Activated CD4-positive, alpha-beta T cell treated with anti-CD3 and anti-CD28 coated beads for 48 hours (primary cell): ENCODE results near the gene DGCR8.

ENCODE experiments used
- DNase-seq: peaks from one replicate; pipeline ENCODE4 v3.0.0-alpha.2; 2020

Gene DGCR8

DNA sequence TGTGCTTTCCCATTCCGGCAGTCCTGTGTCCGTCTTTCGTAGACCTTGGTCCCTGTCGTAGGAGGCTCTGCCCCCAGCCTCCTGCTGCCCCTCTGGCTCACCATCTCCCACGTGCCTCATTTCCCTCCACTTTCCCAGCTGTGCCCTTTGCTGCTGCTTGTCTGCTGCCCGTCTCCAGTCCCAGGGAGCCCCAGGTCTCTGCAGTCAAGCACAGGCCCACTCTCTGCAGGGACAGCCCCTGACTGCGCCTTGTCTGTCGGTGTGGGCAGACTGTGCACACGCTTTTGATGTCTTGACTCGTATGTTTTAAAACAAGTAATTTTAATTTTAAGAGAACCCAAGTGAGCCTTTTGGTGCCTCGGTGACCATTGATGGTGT, 12.4 kb downstream of the DGCR8 start:
- no peak for DNase-seq

DNA sequence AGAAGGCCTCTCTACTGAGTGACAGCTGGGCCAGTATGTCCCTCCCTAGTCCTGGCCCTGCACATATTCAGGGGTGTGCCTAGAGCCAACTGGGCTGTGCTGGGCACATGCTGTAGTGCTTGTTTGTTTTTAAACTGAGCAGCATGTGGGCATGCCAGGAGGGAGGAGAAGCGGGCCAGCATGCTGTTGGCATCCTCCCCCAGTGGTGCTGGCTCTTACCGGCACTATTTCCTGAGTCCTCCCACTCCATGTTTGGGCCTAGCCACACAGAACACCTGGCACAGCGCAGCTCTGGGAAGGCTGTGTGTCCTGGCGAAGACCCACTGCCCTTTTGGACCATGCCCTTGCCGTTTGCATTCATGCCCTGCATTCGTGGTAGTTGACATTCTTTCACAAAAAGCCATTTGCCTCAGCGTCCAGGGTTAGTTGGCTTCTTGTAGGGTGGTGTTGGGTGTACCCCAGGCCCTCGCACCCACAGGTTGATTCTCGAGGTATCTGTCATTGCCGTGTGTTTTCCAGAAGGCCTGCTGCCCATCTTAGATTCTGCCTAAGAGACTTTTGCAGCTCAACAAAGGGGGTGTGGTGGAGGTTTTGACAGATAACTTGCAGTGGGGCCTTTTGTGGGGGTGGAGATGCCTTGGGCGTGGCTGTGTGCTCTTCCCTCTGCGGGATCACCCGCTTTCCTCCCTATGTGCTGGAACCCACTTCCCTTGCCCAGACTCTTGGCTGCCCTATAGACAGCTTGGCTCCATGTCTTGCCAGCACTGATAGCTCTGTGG, 13.6 kb downstream of the DGCR8 start:
- no peak for DNase-seq

DNA sequence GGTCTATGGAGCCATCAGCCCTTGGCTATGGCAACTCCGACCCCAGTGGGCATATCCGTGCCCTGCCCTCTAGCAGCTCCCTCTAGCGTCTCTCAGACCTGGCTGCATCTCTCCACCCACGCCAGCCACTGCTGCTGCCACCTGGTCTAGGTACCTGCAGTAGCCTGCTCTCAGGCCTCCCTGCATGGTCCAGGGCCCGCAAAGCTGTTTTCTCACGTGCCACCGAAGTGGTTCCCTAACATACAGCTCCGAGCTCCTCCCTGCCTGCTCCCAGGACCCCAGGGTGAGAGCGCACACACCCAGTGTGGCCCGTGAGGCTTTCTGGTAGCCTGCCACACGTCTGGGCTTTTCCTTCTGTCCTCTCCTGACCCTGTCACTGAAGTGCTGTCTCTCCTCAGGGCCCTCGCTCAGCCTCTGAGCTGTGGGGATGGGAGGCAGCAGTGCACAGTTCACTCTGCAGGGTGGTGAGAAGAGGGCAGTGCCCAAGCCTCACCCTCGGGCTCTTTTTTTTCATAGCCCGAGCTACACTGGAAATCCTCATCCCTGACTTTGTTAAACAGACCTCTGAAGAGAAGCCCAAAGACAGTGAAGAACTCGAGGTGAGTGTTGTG, 14.3 kb downstream of the DGCR8 start:
- DNase-seq, result no peak

DNA sequence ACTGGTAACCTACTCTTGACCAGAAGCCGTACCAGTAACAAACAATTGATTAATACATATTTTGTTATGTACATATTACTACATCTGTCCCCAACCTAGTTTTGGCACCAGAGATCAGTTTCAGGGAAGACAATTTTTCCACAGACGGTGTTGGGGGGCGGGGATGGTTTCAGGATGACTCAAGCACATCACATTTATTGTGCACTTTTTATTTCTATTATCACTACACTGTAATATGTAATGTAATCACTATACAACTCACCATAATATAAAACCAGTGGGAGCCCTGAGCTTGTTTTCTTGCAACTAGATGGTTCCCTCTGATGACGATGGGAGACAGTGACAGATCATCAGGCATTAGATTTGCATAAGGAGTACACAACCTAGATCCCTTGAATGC, 15.5 kb downstream of the DGCR8 start:
- peak; percentile 44 for DNase-seq

DNA sequence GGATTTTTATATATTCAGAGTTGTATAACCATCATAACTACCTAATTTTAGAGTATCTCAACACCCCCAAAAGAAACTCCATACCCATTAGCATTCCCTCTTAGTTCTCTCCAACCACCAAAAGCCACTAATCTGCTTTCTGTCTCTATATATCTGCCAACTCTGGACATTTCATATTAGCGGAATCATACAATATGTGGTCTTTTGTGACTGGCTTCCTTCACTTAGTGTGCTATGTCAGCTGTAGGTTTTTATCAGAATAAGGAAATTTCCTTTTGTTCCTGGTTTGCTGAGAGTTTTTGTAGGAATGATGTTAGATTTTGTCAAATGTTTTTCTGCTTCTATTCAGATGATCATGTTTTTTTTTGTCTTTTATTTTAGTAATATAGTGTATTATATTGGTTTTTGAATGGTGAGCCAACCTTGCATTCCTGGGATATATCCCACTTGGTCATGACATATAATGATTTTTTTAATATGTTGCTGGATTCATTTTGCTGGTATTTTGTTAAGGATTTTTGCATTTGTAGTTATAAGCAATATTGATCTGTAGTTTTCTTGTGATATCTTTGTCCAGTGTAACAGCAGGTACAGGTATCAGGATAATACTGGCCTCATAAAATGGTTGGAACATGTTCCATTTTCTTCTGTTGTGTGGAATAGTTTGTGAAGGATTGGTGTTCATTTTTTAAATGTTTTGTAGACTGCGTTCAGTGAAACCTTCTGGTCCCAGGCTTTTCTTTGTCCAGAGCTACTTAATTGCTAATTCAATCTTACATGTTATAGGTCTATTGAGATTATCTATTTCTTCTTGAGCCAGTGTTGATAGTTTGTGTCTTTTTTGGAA, 16.8 kb downstream of the DGCR8 start:
- DNase-seq, result no peak

DNA sequence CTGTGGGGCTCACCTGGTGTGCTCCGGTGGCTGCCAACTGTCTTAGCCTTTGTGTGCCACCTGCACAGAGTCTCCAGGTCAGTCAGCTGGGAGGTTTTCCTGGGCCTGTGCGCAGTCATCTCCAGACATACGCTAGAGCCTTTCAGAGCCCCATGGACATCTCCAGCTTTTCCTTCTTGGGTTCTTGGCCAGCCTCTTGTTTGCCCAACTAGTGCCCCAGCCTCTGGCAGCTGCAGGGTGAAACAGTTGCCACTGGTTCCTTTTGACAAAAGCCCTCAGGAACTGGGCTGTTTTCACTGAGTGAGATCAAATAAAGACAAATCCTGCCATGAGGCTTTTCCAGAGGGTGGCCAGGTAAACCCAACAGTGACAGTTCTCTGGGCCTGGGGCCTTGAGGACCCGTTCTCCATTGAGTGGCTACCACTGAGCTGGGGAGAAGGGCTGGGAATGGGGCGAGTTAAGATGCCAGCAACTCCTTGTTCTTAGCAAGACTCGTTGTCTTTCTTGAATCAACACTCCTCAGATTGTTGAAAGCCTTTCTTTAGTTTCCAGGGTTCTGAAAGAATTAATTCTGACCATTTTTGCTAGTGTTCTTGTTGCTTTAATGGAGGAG, 19.2 kb downstream of the DGCR8 start:
- DNase-seq, result no peak

DNA sequence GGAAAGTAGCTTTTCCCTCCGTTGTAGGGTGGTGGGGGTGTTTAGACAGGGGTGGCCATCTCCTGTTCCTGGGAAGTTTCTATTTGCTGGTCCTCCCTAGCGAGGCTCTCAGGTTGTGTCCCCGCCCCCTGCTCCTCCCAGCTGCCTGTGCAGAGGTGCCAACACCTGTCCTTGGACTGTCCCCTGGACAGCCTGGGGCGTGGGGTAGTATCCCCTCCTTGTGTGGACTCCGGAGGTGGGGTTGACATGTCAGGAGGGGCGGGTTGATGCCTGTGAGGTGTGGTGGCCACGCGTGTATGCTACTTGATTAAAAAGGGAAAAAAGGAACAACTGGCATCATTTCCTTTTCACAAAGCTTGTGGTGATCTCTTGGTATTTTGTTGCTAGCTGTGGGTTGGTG, 21.6 kb downstream of the DGCR8 start:
- DNase-seq, result no peak

DNA sequence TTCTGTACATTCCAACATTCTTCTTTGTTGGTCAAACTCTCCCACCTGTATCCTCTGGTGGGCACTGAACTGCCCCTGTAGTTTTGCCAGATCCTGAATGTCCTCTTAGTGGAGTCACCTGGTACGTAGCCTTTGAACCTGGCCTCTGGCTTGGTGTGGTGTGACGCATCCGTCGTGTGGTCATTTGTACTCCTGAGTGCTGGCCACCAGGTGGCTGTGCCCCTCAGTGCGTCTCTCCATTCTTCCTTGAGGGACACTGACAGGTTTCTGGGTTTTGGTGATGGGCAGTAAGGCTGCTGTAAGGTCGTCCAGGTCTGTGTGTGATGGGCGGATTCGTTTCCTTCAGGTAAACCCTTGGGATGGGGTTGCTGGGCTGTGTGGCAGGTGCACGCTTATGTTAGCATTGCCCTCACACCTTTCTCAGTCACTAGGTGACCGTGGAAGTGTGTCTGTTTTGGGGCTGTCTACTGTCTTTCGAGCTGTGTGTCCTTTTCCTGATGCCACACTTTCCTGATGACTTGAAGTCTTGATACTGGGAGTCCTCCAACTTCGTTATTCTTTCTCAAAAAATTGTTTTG, 22.3 kb downstream of the DGCR8 start:
- no peak for DNase-seq

DNA sequence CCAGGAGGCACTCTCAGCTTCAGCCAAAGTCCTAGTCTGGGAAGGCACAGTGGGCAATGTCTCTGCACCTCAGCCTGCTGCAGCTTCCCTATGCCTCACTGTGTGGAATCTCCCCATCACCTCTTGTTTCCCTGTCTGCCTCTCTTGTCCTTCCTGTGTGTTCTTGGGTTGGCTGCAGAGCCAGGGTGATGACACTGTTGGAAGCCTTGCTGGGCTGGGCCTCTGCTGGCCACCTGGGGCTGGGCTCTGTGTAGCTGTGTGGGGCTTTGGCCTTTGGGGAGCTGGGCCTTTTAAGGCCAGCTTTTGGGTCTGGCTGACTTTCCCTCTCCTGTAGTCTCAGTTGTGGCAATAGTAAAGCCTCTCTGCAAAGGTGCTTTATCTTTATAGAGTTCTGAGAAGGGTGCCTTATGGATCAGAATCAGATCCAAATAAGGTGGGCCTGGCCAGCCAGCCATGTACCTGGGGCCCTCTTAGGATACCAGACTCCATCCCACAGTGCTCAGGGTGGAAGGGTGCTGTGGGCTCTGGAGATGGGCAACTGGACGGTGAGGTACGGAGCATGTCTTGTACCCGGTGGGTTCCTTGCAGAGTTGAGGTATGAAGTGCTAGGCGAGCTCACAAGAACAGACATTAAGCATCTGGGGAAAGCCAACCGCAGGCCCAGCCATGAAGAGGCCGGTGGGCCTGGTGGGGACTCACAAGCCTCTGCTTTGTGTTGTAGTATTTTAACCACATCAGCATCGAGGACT, 25.6 kb downstream of the DGCR8 start:
- no peak for DNase-seq

DNA sequence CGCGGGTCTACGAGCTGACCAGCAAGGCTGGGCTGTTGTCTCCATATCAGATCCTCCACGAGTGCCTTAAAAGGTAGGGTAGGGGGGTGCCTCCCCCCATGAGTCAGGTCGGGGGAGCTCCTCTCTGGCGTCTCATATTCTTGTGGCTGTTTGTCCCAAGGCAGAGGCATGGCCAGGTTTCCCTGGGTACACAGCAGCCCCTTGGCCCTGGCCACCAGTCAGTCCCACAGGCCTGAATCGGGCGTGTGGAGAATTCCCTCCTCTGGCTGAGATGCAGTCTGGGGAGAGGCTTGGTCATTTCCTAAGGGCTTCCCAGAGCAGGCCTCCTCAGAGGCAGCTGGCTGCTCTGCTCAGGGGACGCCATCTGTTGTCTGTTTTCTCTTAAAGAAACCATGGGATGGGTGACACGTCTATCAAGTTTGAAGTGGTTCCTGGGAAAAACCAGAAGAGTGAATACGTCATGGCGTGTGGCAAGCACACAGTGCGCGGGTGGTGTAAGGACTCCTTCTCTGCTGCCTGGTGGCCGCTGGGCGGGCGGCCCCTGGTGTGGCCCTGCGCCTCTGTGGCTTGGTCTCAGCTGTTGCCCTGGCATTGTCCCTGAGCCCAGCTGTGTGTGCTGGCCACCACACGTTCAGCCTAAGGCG, 26.3 kb downstream of the DGCR8 start:
- no peak for DNase-seq

DNA sequence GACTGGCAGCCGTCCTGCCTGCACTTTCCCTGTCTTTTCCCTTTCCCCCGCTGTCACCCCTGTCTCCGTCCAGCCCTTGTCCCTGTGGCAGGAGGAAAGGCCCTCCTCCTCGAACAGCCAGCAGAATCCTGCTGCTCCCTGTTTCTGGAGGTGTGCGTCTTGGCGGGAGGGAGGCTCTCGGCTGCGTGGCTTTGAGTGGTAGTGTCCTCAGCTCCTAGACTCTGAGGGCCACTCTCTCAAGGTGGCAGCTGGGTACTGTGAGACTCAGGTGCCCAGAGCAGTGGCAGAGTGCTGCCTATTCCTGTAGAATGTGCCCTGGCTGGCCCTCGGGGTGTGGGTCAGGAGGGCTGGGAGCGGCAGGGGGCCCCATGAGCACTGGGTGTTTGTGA, 26.8 kb downstream of the DGCR8 start:
- no peak for DNase-seq

DNA sequence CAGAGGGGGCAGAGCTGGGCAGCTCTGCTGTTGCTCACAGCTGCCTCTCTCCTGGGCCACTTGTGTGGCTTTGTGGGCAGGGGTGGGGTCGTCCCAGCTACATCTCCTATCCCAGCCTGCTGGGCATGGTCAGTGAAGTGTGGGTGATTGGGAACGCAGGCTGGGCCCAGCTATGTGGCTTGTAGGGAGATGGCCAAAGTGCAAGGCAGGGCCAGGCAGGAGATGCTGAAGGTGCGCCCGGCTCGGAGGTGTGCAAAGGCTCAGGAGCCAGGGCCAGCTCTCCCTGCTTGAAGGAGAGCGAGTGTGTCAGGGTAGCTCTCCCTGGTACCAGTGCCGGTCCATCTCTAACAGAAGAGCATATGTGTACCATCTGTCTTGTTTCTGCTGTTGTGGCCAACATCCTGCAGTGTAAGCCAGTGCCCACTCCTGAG, 27.4 kb downstream of the DGCR8 start:
- DNase-seq, result no peak

DNA sequence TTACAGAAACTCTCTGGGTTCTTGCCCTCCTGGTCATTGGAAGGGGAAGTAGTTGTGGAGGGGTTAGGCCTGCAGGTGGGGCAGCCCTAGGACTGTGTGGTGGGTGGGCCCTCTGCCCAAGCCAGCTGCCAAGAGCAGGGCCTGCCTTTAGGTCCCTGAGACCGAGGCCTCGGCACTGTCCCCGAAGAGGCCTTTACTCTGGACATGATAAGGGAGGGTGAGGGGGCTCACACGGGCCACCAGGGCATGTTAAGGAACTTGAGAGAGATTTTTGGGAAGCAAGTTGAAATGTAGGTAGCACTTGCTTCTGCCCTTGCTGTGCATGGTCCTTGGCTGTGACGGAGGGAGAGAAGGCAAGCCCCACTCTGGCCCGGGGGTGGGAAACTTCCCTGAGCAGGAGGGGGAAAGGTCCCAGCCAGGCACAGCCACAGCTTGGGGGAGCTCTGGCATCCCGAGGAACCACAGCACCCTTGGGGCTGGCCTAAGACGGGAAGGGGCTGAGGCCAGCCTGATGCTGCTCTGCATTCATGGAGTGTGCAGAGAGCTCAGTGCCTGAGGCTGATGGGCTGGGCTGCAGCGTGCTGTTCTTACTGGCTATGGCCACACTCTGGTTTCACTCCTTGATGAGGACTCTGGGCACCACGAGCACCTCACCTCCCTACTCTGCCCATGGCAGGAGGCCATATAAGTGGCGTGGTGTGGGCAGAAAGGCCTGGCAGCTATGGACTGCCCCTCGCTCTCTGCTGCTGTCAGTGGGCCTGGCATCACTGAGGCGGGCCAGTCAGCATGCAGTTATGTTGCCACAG, 28.1 kb downstream of the DGCR8 start:
- no peak for DNase-seq

DNA sequence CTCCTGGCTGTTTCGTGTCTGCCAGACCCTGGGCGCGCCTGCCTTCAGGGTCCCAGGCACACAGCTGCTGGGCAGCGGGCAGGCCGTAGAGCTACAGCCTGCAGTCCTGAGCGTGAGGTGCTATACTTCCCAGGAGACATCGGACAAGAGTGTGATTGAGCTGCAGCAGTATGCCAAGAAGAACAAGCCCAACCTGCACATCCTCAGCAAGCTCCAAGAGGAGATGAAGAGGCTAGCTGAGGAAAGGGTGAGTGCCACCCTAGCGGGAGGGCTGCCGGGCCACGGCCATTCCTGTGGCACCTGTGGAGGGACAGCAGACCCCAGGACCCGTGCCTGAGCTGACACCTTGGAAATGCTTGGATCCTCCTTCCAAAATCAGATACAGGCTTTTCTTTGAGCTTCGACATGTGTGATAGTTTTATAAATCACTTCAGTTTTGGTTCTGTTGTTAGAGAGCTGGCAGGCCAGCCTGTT, 28.8 kb downstream of the DGCR8 start:
- DNase-seq, result no peak

DNA sequence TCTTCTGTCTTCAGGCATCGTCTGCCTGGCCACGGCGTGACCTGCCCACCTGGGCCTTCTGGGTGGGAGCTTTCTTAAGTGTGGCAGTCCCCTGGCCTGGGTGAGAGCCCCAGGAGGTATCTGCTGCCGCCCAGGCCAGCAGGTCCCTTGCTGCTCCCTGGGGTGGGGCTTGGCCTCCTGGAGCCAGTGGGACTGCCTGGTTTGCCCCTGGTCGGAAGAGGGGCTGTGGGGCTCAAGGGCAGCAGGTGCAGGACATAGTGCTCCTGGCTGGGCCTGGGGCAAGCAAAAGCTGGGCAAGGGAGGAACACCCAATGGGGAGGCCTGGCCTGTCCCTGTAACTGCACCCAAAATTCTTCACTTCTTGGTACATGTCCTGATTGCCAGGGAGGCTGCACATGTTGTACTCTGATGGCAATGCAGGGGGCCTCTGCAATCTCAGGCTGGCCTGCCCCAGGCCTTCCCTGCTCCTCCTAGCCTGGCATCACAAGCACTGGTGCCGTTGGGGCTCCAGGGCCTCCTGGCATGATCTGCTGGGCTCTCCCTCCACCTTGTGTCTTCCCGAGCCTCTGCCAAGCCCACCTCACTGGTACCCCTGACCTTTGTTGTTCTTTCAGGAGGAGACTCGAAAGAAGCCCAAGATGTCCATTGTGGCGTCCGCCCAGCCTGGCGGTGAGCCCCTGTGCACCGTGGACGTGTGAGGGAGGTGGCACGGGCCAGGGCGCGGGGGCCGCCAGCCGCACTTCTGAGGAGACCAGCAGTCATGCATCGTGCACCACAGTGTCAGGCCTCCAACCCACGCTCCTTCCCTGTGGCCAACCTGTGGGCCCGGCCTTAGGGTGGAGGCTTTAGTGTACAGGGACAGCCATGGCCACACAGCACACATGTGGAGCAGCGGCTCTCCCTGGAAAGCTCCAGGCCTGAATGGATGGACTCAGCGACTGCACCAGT, 29.6 kb downstream of the DGCR8 start:
- DNase-seq, result peak; percentile 9

DNA sequence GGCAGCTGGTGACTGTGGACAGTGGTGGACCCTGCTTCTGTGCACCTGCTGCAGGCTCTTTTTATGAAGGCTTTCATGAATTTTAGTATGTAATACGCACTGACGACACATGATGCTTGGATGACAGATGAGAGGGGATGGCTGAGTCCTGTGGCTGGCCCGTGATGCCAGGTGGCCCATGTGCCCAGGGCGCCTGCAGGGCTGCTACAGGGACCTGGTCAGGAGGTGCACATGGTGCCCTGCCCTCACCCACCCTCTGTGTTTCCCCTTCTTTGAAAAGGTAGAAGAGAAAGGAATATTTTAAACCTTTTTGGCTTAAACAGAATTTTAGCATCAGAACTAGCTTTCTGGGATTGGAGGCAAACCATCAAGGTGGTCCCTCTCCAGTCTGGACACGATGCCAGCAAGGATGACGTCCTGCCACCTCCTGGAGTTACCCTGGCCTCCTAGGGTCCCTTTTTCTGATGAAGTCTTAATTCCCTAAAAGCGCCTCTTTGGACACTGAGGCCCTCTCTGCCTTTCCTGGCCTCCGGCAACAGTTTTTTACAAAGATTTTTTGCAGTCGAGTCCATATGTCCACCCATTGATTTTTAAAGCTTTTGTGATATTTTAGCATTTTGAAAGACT, 30.4 kb downstream of the DGCR8 start:
- no peak for DNase-seq

DNA sequence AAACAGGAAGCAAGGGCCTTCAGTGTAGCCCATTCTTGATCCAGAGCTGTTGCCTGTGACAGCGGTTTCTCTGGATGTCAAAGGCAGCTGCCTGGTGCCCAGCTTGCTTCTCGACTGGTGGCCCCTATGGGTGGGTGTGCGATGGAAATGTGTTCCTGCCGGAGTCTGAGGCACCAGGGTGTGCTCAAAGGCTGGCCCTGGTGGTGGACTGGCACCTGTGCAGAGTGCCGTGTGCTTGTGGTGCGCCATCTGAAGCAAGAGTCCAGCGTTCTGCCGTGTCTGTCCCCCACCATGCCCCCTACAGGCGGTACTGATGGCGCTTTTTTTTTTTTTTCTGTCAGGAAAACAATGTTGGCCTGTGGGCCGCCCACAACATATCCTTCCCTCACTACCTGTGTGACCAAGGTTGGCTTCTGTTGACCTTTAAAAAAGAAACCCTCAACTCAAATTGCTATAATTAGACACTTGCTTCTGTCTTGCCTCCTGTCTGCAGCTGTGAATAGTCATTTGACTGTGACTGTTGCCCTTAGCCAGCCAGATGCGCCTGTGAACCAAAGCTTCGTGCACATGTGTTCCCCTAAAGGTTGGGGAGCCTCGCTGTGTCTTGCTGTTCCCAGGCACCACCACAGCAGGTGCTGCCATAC, 31.1 kb downstream of the DGCR8 start:
- DNase-seq, result peak; percentile 60
